ENCODE results near the gene MYOC.
"Not testable (repeated sequence)": the region's sequence is repeated elsewhere in the genome, so short reads cannot be mapped to it uniquely, and the experiment has no call there.

The MYOC gene

DNA sequence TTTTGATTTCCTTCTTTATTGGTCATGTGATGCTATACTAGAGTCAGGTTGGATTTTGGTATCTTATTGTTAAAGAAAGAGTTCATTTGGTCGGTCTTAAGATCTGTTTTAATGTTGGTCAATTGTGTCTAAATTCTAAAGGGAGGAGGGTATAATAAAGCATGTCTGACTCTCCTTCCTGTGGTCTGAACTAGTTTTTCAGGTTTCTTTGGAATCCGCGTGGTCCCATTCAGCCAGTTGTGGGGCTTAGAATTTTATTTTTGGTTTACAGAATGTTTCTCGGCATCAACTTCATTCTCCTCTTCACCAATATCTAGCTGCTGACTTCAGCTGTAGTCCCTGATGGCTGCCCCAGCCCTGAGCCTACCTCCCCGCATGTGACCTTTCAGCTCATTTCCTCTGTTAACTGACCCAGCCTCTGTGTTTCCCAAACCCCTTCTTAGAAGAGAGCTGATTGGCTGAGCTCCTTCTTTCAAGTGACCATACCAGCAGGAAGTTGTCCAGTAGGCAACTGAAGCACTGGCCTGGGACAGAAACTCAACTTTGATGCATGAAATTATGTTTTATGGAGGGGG is 8.7 kb upstream of the MYOC start:
- peaks cover 18% of the 10 kb centered on the region for H3K27me3 Mint-ChIP-seq (ENCODE audit: low read depth)
- H3K36me3 Mint-ChIP-seq (ENCODE audit: low read depth) = no peaks in the 10 kb centered on the region
- H3K4me1 Mint-ChIP-seq (ENCODE audit: low read depth) = no peaks in the 10 kb centered on the region
- no peak overlapping the region for H3K4me3 Mint-ChIP-seq
- no peak overlapping the region for H3K27ac Mint-ChIP-seq
- no peaks in the 10 kb centered on the region for H3K9me3 Mint-ChIP-seq

DNA sequence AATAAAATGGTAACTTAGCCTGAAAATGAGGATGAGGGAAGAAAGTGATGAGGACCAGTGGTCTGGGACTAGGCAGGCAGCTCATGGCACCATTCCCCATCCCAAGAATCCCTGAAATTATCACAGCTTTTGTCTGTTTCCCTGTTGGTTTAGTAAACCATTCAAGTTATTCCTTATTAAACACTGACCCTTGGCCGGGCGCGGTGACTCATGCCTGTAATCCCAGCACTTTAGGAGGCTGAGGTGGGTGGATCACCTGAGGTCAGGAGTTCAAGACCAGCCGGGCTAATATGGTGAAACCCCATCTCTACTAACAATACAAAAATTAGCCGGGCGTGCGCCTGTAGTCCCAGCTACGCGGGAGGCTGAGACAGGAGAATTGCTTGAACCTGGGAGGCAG is 3.7 kb upstream of the MYOC start:
- H3K9me3 Mint-ChIP-seq; H3K36me3 Mint-ChIP-seq (ENCODE audit: low read depth); H3K4me1 Mint-ChIP-seq (ENCODE audit: low read depth); H3K27ac Mint-ChIP-seq; H3K4me3 Mint-ChIP-seq: not testable (repeated sequence)
- peaks cover 24% of the 10 kb centered on the region for H3K27me3 Mint-ChIP-seq (ENCODE audit: low read depth)

DNA sequence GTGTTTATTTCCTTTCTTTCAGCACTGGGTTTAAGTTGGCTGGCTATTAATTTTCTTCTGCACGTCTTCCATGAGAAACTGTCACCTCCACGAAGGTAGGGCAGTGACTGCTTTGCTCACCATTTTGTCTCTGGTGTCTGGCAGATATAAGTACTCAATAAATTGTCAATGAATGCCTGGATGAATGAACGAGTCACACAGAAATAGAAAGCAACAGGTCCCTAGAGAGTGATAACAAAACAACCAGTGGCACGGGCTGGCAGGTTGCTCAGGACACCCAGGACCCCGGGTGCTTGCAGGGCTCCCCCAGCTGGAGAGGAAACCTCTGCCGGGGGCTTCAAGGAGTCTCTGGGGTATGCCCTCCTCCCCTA is 3.2 kb upstream of the MYOC start:
- H3K4me3 Mint-ChIP-seq = peak overlapping the region; percentile 29
- H3K27ac Mint-ChIP-seq = no peak overlapping the region
- peaks cover 29% of the 10 kb centered on the region for H3K27me3 Mint-ChIP-seq (ENCODE audit: low read depth)
- H3K9me3 Mint-ChIP-seq = no peaks in the 10 kb centered on the region
- H3K36me3 Mint-ChIP-seq (ENCODE audit: low read depth) = no peaks in the 10 kb centered on the region
- peaks cover 6% of the 10 kb centered on the region for H3K4me1 Mint-ChIP-seq (ENCODE audit: low read depth)

DNA sequence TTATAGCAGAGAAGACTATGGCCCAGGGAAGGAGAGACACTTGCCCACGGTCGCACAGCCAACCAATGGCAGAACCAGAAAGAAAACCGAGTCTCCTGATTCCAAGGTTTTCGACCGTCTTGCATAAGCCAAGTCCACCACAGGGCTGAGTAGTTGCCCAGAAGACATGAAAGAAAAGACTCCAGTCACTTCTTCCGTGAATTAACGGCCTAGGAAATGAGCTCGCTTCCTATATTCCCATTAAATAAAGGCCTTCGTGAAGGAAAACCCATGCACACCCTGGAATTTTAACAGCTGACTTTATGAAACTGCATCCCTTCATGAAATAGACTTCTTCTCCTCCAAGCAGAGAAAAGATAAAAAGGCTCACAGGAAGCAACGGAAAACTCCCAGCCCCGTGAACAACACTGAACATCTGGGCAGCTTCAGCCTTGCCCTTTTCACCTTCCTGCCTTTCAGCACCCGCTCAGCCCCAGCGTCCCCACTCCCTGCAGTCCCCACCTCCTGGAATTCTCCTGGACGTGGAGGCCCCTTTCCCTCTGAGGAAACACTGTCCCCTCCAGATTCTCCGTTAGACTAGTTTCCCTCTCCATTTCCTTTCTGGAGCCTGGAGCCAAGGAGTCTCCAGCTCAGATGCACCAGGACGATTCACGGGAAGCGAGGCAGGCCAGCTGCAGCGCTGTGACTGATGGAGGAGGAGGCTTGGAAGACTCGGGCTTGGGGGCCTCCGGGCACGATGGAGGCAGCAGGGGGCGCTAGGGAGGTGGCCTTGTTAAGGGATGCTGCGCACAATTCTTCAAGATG is 2.7 kb upstream of the MYOC start:
- no peaks in the 10 kb centered on the region for H3K36me3 Mint-ChIP-seq (ENCODE audit: low read depth)
- peaks cover 6% of the 10 kb centered on the region for H3K4me1 Mint-ChIP-seq (ENCODE audit: low read depth)
- H3K9me3 Mint-ChIP-seq = no peaks in the 10 kb centered on the region
- no peak overlapping the region for H3K27ac Mint-ChIP-seq
- H3K27me3 Mint-ChIP-seq (ENCODE audit: low read depth) = peaks cover 32% of the 10 kb centered on the region
- H3K4me3 Mint-ChIP-seq = peak overlapping the region; percentile 29

DNA sequence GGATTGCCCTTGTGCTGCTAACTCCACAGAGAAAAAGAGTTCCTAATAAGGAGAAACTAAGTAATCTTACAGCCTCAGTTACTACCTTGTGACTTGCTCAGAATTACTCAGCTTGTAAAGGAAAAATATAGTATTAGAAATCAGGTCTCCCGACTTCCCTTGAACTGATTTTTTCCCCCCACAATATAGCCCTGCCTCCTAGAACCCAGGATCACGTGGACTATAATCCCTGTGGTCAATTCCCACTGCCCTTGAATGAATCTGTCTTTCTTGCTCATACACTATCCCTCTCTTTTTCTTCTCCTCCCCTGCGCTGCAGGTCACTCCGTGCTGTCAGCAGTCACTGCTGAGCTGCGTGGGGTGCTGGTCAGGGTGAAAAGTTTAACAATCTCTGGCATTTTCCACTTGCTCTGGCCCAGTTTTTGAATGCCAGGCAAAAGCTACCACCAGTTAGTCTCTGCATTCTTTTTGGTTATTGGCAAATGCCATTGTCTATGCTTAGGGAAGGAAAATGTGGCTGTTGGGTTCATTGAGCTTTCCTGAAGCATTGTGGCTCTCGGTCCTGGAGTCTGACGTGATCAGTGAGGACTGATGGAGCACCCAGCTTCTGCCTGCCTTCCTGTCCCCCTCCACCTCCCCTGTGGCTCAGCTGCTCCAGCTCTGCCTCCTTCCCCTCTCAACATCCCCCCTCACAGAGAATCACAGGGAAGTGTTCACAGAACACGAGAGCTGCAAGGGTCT is 1.9 kb upstream of the MYOC start:
- H3K36me3 Mint-ChIP-seq (ENCODE audit: low read depth) = no peaks in the 10 kb centered on the region
- peaks cover 34% of the 10 kb centered on the region for H3K27me3 Mint-ChIP-seq (ENCODE audit: low read depth)
- H3K9me3 Mint-ChIP-seq = no peaks in the 10 kb centered on the region
- H3K4me3 Mint-ChIP-seq = no peak overlapping the region
- no peak overlapping the region for H3K27ac Mint-ChIP-seq
- peaks cover 6% of the 10 kb centered on the region for H3K4me1 Mint-ChIP-seq (ENCODE audit: low read depth)

DNA sequence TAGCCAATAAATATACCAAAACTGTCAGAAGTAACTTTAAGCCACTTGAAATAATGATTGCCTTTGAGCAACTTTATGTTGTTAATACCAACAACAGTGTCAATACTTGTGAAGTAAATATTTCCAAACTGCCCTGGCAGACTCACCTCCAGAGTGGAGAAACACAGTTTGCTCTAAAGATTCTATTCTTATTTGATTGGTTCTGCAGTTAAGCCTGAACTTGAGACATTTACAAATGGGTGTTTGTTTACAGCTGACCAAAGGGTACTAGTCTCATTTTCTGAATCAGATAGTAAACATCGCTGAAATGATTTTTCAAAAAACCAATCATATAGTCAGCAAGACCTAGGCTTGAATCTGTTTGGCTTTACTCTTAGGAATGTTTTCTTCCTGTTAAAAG is 1.3 kb upstream of the MYOC start:
- Mint-ChIP-seq H3K4me3 (no peak overlapping the region), H3K27ac (no peak overlapping the region), H3K27me3 (ENCODE audit: low read depth) (peaks cover 34% of the 10 kb centered on the region), H3K9me3 (no peaks in the 10 kb centered on the region), H3K4me1 (ENCODE audit: low read depth) (peaks cover 6% of the 10 kb centered on the region), H3K36me3 (ENCODE audit: low read depth) (no peaks in the 10 kb centered on the region)

DNA sequence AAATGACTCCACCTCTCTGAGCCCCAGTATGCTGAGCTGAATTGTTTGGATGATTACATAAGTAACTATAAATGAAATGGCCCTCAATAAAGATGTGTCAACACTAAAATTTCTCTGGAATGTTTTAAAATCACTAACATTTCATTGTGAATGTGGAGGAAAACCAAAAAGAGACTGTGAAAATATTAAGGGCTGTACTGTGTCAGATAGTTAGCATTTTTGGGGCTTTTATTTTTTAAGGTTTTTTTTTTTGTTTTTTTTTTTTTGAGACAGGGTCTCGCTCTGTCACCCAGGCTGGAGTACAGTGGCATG is 6.3 kb downstream of the MYOC start:
- peaks cover 5% of the 10 kb centered on the region for H3K4me1 Mint-ChIP-seq (ENCODE audit: low read depth)
- H3K36me3 Mint-ChIP-seq (ENCODE audit: low read depth) = no peaks in the 10 kb centered on the region
- no peaks in the 10 kb centered on the region for H3K9me3 Mint-ChIP-seq
- peaks cover 15% of the 10 kb centered on the region for H3K27me3 Mint-ChIP-seq (ENCODE audit: low read depth)
- no peak overlapping the region for H3K27ac Mint-ChIP-seq
- no peak overlapping the region for H3K4me3 Mint-ChIP-seq

DNA sequence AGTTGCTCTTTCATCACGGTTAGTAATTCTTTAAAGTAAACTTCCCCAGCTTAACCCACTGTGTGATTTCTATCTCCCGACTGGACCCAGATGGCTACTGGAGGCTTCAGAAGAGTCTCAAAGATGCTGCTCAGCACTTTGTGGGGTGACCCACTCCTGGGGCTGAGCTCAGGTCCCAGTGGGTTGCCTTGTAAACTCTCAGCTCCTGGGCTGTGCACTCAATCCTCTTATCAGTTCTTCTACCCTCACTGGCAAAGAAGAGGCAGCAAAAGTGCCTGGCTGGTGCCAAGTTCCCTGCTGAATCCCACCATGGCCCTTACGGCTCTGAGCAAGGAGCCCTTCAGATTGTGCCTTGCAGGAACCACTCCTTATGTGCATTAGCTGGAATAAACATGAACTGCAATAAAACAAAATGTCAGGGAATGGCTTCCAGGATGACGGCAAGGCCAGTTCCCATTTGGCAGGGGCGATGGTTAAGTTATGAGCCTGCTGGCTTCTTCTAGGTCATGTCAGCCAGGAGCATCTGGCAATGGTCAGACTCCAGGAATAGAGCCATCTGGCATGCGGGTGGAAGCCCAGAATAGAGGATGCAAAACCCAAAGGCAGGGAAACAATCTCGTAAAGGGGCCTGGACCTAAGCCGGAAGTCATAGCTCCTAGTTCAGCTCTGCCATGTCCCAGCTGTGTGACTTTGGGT is 6.8 kb downstream of the MYOC start:
- no peak overlapping the region for H3K27ac Mint-ChIP-seq
- no peaks in the 10 kb centered on the region for H3K36me3 Mint-ChIP-seq (ENCODE audit: low read depth)
- H3K9me3 Mint-ChIP-seq = no peaks in the 10 kb centered on the region
- peaks cover 10% of the 10 kb centered on the region for H3K27me3 Mint-ChIP-seq (ENCODE audit: low read depth)
- peaks cover 5% of the 10 kb centered on the region for H3K4me1 Mint-ChIP-seq (ENCODE audit: low read depth)
- H3K4me3 Mint-ChIP-seq = no peak overlapping the region

DNA sequence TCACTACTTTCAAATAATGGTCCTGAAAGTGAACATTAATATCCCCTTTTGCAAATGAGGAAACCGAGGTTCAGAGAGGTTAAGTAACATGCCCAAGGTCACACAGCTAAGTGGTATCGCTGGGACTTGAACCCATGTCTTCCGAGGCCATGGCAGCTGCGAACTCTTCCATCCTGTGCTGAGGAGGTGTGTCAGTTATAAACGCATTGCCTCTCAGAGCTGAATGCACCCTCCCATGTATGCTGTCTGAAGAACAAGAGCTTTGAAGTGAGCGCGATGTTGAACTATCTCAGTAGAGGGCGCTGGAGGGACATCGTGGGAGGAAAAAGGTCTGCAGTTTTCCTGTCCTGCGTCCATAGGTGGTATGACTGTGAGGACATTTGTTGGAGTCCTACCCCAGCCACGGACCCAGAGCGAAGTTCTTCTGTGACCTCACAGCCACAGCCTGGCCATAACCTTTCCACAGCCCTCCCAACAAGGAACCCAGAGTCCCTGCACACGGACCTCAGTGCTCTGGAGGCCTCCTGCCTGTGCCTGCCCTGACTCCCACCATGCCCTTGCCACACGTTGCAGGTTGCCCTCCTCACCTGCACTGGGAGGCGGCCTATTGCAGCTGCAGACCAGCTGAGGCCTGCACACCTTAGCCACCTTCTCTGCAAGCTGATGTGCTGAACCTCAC is 7.5 kb downstream of the MYOC start:
- Mint-ChIP-seq H3K27ac (no peak overlapping the region), H3K27me3 (ENCODE audit: low read depth) (peaks cover 6% of the 10 kb centered on the region), H3K4me3 (no peak overlapping the region), H3K4me1 (ENCODE audit: low read depth) (peaks cover 5% of the 10 kb centered on the region), H3K36me3 (ENCODE audit: low read depth) (no peaks in the 10 kb centered on the region), H3K9me3 (no peaks in the 10 kb centered on the region)

DNA sequence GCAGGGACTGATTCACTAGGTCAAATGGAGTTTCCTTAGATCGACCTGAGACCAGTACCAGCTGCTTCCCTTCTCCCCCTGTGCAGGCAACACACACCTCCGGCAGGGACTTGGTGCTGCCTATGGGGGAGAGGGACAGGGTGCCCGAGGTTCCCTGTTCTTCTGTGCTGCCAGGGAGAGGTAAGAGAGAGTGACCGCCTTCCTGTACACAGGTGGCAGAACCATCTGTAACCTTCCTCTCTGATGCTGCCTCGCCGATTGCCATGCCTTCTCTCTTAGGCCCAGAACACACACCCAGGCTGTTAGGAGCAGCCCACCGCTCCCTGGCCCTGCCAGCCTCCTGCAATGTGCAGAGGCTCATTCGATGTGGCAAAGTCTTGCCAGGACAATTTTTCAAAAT is 9.3 kb downstream of the MYOC start:
- Mint-ChIP-seq H3K36me3 (ENCODE audit: low read depth) (no peaks in the 10 kb centered on the region), H3K4me3 (no peak overlapping the region), H3K9me3 (no peaks in the 10 kb centered on the region), H3K27me3 (ENCODE audit: low read depth) (peaks cover 5% of the 10 kb centered on the region), H3K4me1 (ENCODE audit: low read depth) (peaks cover 5% of the 10 kb centered on the region), H3K27ac (no peak overlapping the region)

DNA sequence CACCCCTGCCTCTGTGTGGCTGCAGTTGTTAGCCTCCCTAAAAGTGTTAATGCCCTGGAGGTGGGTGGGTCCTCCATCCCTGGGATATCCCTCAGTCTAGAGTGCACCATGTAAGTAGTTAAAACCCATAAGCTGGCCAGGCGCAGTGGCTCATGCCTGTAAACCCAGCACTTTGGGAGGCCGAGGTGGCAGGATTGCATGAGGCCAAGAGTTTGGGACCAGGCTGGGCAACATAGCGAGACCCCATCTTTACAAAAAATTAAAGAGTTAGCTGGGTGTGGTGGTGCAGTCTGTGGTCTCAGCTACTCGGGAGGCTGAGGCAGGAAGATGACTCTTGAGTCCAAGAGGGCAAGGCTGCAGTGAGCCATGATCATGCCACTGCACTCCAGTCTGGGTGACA is 10.3 kb downstream of the MYOC start:
- Mint-ChIP-seq H3K27me3 (ENCODE audit: low read depth) (peaks cover 5% of the 10 kb centered on the region), H3K27ac (no peak overlapping the region), H3K9me3 (no peaks in the 10 kb centered on the region), H3K4me1 (ENCODE audit: low read depth) (peaks cover 5% of the 10 kb centered on the region), H3K36me3 (ENCODE audit: low read depth) (no peaks in the 10 kb centered on the region), H3K4me3 (no peak overlapping the region)

DNA sequence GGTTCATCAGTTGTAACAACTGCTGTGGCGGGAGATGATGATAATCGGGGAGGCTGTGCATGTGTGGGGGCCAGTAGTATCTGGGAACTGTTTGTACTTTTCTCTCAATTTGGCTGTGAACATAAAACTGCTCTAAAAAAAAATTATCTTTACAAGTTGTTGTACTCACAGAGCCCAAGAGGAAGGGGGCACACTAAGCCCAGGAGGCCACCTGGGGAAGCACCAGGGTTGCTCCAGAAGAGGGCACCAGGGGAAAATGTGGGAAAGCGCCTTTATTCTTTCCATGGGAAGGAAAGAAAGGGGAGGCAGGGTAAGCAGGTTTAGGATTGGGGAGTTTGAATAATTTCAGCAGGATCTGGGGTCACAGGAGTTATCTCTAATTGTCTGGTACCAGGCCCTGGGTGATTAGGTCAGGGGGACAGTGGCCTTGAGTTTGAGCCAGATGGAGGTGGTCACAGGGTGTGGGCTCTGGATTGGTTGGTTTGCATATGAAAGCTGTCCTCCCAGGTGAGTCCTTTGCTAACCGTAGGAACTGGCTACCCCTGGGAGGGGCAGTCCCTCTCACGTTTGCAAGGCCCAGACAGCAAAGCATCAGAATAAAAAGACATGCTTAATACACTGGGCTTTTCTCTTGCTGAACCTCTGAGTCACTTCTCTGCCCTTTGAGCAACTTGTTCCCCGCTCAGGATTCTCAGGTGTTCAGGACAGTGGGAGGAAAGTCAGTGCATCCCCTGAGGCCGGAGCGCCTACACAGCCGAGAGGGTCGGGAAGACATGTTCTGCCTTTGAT is 11.2 kb downstream of the MYOC start:
- Mint-ChIP-seq H3K4me3 (no peak overlapping the region), H3K4me1 (ENCODE audit: low read depth) (peaks cover 5% of the 10 kb centered on the region), H3K36me3 (ENCODE audit: low read depth) (no peaks in the 10 kb centered on the region), H3K27me3 (ENCODE audit: low read depth) (peaks cover 5% of the 10 kb centered on the region), H3K9me3 (no peaks in the 10 kb centered on the region), H3K27ac (no peak overlapping the region)

DNA sequence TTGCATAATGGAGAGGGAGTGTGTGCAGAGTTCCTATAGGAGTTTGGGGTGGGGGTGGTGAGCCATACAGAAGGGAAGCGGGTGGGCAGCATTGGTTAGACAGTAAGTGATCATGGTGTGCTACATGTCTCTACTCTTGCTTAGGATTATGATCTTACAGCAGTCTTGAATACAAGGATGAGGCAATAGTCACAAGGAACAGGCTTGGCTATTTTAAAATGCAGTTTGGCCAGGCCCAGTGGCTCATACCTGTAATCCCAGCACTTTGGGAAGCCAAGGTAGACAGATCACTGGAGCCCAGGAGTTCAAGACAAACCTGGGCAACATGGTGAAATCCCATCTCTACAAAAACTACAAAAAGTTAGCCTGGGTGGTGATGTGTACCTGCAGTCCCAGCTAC is 12.3 kb downstream of the MYOC start:
- Mint-ChIP-seq H3K9me3 (no peaks in the 10 kb centered on the region), H3K4me3 (no peak overlapping the region), H3K36me3 (ENCODE audit: low read depth) (no peaks in the 10 kb centered on the region)

More for the DNA sequence above, 12.3 kb downstream of the MYOC start:
- peaks cover 5% of the 10 kb centered on the region for H3K27me3 Mint-ChIP-seq (ENCODE audit: low read depth)
- peaks cover 5% of the 10 kb centered on the region for H3K4me1 Mint-ChIP-seq (ENCODE audit: low read depth)
- no peak overlapping the region for H3K27ac Mint-ChIP-seq

Measured in T-helper 1 cell treated with Interleukin-12 subunit alpha and Interleukin-12 subunit beta and Interleukin-4 antibody, amounts not matched to agents 30 μg/mL and 1 μg/mL, for 36 hours (primary cell).